Adipose tissue (tissue), 3 donors: ENCODE results near the gene TEX13D. TPM values are rescaled to one million over a fixed set of nuclear protein-coding genes. Genes with fewer than 3 reads are reported as not detected.

Experiments
- H3K27ac ChIP-seq: one replicate; pipeline ENCODE4 v1.5.1; 2013; ENCODE audit warnings: low read depth, low read length
- WGBS, 3 donors: extraction: QIAGEN DNeasy Blood & Tissue Kit; methylation state at CpG; one replicate each; pipeline ENCODE4 v1.1.7; 2013; 5-methylcytosine and 5-hydroxymethylcytosine counted together
- polyA plus RNA-seq, 3 donors: library from polyadenylated mRNA; stranded (reverse); fragments of 200-250 nt; gene quantifications; one replicate each; pipeline ENCODE4 v1.2.3, GENCODE V29; 2013
- donor health status: healthy with polysubstance abuse.
- donor health status: Bipolar disorder and iron deficiency.
- donor health status: healthy.

Gene TEX13D
- polyA plus RNA-seq, 3 donors, result not detected

DNA sequence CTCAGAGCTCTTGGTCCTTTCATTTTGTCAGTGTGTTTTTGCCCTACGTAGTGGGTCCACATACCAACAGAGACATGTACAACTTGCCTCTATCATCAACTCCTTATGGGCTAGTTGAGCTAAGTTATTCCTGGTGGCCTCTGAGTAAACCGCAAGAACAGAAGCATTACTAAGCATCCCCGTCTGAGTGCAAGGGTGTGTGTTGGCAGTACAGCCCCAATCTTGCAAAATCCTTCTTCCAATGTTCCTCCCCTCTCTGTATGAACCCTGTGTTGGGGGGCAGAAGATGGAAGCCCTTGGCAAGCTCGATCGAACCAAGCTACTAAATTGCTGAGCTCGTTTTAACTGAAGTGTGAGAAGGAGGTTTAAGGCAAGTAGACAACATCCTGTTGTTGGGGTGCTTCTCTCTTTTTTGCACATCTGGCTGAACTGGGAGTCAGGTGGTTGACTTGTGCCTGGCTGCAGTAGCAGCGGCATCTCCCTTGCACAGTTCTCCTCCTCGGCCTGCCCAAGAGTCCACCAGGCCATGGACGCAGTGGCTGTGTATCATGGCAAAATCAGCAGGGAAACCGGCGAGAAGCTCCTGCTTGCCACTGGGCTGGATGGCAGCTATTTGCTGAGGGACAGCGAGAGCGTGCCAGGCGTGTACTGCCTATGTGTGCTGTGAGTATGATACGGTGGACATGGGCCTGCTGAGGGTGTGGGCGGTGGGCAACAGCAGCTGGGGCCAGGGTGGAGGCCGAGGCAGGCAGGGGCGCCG is 13.8 kb downstream of the TEX13D start, which contains the start of gene SH2D1A:
Gene SH2D1A, plus strand, starts transcription at position 447 of the 760 bp plus-strand sequence. Its CDS starts 80 bp downstream, at position 527.
- 76 to 88% (median 84%) methylated on average over 14 to 19 of the region's 19 CpGs for WGBS, 3 donors

GRCh38 chrX:124346877-124347241 is 14.4 kb downstream of the TEX13D start:
- 77 to 91% (median 83%) methylated on average over 7 to 15 of the region's 15 CpGs for WGBS, 3 donors
- peak overlapping the region; percentile 9 for H3K27ac ChIP-seq

More for the DNA sequence above, 13.8 kb downstream of the TEX13D start, which contains the start of gene SH2D1A:
- peak within 1 kb of the TSS; percentile 9 for H3K27ac ChIP-seq

- WGBS, 3 donors, result 47 to 68% (median 57%) methylated on average over 5 of the region's 5 CpGs
- no peak overlapping the region for H3K27ac ChIP-seq
Observed at GRCh38 chrX:124347242-124347641, 14.8 kb downstream of the TEX13D start.

DNA sequence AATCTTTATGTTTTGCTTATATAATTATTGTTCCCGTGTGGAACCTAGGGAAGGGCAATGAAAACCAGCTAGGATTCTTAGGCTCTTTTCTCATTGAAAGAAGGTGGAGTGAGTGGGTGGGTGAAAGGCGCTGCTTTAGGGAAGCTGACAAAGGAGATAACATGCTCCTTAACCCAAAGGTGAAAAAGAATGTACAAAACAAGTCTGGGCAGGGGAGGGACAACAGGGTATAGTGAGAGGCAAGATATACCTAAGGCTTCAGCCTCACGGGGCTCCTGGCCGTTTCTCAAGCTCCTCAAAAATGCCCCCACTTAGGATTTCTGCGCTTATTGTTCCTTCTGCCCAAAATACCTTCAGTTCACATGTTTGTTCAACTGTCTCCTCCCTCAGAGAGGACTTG is 15.7 kb downstream of the TEX13D start:
- 62 to 82% (median 70%) methylated on average over 5 of the region's 5 CpGs for WGBS, 3 donors

DNA sequence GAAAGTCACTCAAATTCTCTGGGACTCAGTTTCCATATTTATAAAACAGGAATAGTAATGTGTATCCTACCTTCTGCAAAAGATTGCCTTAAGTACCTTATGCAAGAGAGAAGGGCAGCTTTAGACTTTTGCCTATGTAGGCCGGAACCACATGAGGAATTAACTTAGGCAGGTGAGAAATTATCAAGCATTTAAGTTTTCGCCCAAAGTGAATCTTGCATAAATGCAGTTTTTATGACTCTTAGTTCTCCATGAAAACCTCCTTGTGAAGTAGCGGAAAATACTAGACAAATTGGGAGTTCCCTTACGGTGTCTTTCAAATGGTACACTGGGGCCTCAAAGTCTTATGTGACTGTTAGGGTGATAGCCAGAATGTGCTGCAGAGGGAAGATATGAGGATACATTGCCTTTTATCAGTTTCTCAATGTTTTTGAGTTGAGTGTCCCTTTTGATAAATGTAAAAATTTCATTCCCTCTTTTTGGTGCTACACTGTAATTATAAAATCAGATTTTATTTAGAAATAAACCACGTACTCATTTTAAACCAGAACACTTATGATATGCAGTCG is 16.5 kb downstream of the TEX13D start:
- WGBS, 3 donors, result 92 to 95% (median 92%) methylated on average over 6 of the region's 6 CpGs
- no peak overlapping the region for H3K27ac ChIP-seq

More for the DNA sequence above, 15.7 kb downstream of the TEX13D start:
- H3K27ac ChIP-seq, result no peak overlapping the region

DNA sequence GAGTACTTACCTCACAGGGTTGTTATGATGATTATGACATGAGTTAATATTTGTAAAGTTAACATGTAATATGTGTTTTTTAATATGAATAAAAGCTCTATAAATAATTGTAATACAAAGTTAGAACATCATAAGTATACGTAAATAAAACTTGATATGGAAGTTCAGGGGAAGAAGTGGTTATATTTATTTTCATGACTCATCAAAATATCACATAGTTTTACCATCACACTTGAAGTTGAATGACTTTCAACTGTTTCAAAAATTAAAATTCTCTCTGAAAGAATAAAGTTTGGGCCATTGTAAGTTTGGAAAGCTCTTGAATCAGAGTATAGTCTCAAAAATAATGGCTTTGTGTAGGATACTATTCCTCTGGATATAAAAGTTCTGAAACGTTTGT is 22.2 kb downstream of the TEX13D start:
- no peak overlapping the region for H3K27ac ChIP-seq
- 48 to 73% (median 62%) methylated on average over 2 of the region's 2 CpGs for whole genome bisulfite sequencing, 3 donors

GRCh38 chrX:124358800-124359383 is 26.4 kb downstream of the TEX13D start:
- no peak overlapping the region for H3K27ac ChIP-seq
- 44 to 65% (median 51%) methylated on average over 3 of the region's 3 CpGs for WGBS, 3 donors

- 55 to 78% (median 77%) methylated on average over 2 of the region's 2 CpGs for WGBS, 3 donors
- H3K27ac ChIP-seq, result no peak overlapping the region
Observed at GRCh38 chrX:124362072-124362471, 29.6 kb downstream of the TEX13D start.

GRCh38 chrX:124362761-124363160 is 30.3 kb downstream of the TEX13D start:
- H3K27ac ChIP-seq, result no peak overlapping the region

DNA sequence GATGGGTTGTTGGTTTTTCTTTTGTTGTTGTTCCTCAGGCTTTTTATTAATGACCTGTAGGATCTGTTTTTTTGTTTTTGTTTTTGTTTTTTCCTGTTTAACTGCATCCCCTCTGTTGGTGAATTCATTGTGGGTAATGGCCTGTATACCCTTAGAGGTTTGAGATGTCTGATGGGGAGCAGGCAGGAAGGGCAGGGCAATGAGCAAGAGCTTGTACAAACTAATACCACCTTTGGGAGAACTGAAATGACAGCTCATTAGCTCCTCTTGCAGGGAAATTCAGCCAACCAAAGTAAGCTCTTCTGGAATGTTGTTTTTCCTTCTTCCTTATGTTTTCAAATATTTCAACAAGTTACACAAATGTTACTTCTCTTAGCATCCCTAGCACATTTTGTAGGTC is 37.3 kb downstream of the TEX13D start:
- H3K27ac ChIP-seq, result no peak overlapping the region

More at GRCh38 chrX:124362761-124363160, 30.3 kb downstream of the TEX13D start:
- 60 to 90% (median 75%) methylated on average over 1 of the region's 1 CpG for WGBS, 3 donors

GRCh38 chrX:124373348-124373747 is 40.9 kb downstream of the TEX13D start:
- 44 to 88% (median 82%) methylated on average over 1 of the region's 1 CpG for WGBS, 3 donors
- H3K27ac ChIP-seq, result no peak overlapping the region

- no peak overlapping the region for H3K27ac ChIP-seq
- 37 to 72% (median 39%) methylated on average over 4 of the region's 4 CpGs for WGBS, 3 donors
Observed at GRCh38 chrX:124378643-124379042, 46.2 kb downstream of the TEX13D start.

DNA sequence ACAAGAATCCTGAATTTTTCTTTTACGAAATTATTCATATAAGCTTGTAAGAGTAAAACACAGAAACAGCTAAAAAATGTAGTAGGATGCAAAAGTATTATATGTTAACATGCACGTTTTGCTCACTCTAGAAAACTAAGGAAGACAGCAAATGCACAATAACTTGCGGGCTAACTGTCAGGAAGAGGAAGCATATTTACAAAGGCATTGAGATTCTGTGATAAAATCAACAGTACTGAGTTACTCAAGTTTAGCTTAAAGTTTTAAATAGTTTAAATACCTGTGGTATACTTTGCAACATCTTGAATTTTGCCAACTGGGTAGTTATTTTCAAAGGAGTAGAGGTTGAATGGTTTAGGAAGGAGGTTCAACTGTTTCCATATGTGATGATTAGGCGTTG is 50.9 kb downstream of the TEX13D start:
- no peak overlapping the region for H3K27ac ChIP-seq
- WGBS, 3 donors, result 47 to 88% (median 56%) methylated on average over 4 of the region's 4 CpGs

GRCh38 chrX:124386401-124386800 is 53.9 kb downstream of the TEX13D start:
- 63 to 86% (median 64%) methylated on average over 6 of the region's 6 CpGs for WGBS, 3 donors
- no peak overlapping the region for H3K27ac ChIP-seq

Other genes with a start within 250 kb of the TEX13D start
- gene SH2D1A, start 13.9 kb downstream of the TEX13D start, polyA plus RNA-seq, result under 1 TPM; 0.11 to 0.49 (median 0.14) TPM